SU-DHL-6 (cell line): ENCODE data around the gene PRKN.

Experiments used
- H2AFZ ChIP-seq: fragments of 200-600 bp; sonication (generic); 2 replicates; pipeline ENCODE4 v1.6.1; 2014; ENCODE audit warnings: low read depth, mild to moderate bottlenecking, moderate library complexity, mixed read lengths, antibody characterized with exemption, low read length; ENCODE audit not compliant: severe bottlenecking
- H3F3A ChIP-seq: fragments of 200-600 bp; shearing (Covaris generic); 2 replicates; pipeline ENCODE4 v1.6.0; 2016; ENCODE audit warnings: antibody characterized with exemption, mild to moderate bottlenecking; ENCODE audit not compliant: insufficient read depth
- H3K27ac ChIP-seq: fragments of 200-600 bp; sonication (generic); 2 replicates; pipeline ENCODE4 v1.5.1; 2016; ENCODE audit warnings: low read depth, mild to moderate bottlenecking, low read length, moderate library complexity, mixed read lengths
- H3K27me3 ChIP-seq: fragments of 200-600 bp; sonication (generic), shearing (Covaris generic); 2 replicates; pipeline ENCODE4 v1.6.0; 2014; ENCODE audit warnings: mild to moderate bottlenecking, low read length
- H3K36me3 ChIP-seq: fragments of 200-600 bp; sonication (generic); 2 replicates; pipeline ENCODE4 v1.6.1; 2014; ENCODE audit warnings: mild to moderate bottlenecking, low read length, mixed read lengths
- H3K4me2 ChIP-seq: fragments of 300-600, 200-600 bp; shearing (Covaris generic), sonication (generic); 2 replicates; pipeline ENCODE4 v1.6.0; 2014; ENCODE audit warnings: low read length, low read depth, mild to moderate bottlenecking; ENCODE audit not compliant: poor library complexity, severe bottlenecking
- H3K4me3 ChIP-seq: fragments of 200-600 bp; sonication (generic); 2 replicates; pipeline ENCODE4 v1.5.1; 2014; ENCODE audit warnings: antibody characterized with exemption, low read length, mild to moderate bottlenecking, mixed read lengths; ENCODE audit not compliant: insufficient read depth, poor library complexity, severe bottlenecking
- H3K79me2 ChIP-seq: fragments of 200-600 bp; sonication (generic); 2 replicates; pipeline ENCODE4 v1.6.1; 2014; ENCODE audit warnings: mild to moderate bottlenecking, low read length, moderate library complexity; ENCODE audit not compliant: insufficient read depth
- H3K9ac ChIP-seq: fragments of 200-600 bp; sonication (generic); 2 replicates; pipeline ENCODE4 v1.7.0; 2014; ENCODE audit warnings: mild to moderate bottlenecking, low read length
- H3K9me2 ChIP-seq: fragments of 200-600 bp; sonication (generic); replicated peaks from 2 replicates; pipeline ENCODE4 v1.6.1; 2014; ENCODE audit warnings: low read length; ENCODE audit not compliant: insufficient read depth
- H3K9me3 ChIP-seq: fragments of 200-600 bp; sonication (generic); 2 replicates; pipeline ENCODE4 v1.6.1; 2014; ENCODE audit warnings: low read length, mixed read lengths; ENCODE audit not compliant: insufficient read depth
- H4K20me1 ChIP-seq: fragments of 200-600 bp; sonication (generic); 2 replicates; pipeline ENCODE4 v1.6.1; 2014; ENCODE audit warnings: low read depth, mild to moderate bottlenecking, antibody characterized with exemption, low read length, moderate library complexity, mixed read lengths
- EZH2phosphoT487 ChIP-seq: fragments of 200-600 bp; sonication (generic), shearing (Covaris generic); conservative IDR thresholded peaks from 2 replicates; pipeline ENCODE4 v1.6.1; 2018; ENCODE audit warnings: mild to moderate bottlenecking, antibody characterized with exemption, low read length, moderate library complexity, mixed read lengths
- TF ChIP-seq, protein P1 (sequence below): fragments of 200-600 bp; sonication (generic); IDR thresholded peaks from one replicate; pipeline ENCODE4 v1.5.1; 2017; ENCODE audit warnings: antibody characterized with exemption, mild to moderate bottlenecking, low read length, moderate library complexity; ENCODE audit not compliant: insufficient read depth, poor library complexity, severe bottlenecking

The PRKN gene

DNA sequence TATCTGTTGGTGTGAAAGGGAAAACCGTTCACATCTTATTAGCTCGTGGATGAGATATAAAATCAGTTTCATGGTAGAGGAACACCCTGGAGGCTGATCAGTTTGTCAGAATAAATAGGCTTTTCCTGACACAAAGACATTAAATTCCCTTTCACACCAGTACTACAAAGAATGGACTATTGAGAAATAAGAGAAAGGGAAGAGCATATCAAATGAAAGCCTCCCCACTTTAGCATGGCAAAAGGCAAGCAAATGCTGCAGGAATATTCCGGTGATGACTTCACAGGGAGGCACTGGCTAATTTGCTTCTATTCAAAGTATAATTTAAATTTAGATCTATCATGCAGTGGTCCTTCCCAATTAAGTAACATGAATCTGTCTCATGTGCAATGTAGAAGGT lies 1337.8 kb downstream of the PRKN start:
- no peak overlapping the region for H3K9ac ChIP-seq
- no peak for TF ChIP-seq EZH2phosphoT487
- TF ChIP-seq, protein P1, sequence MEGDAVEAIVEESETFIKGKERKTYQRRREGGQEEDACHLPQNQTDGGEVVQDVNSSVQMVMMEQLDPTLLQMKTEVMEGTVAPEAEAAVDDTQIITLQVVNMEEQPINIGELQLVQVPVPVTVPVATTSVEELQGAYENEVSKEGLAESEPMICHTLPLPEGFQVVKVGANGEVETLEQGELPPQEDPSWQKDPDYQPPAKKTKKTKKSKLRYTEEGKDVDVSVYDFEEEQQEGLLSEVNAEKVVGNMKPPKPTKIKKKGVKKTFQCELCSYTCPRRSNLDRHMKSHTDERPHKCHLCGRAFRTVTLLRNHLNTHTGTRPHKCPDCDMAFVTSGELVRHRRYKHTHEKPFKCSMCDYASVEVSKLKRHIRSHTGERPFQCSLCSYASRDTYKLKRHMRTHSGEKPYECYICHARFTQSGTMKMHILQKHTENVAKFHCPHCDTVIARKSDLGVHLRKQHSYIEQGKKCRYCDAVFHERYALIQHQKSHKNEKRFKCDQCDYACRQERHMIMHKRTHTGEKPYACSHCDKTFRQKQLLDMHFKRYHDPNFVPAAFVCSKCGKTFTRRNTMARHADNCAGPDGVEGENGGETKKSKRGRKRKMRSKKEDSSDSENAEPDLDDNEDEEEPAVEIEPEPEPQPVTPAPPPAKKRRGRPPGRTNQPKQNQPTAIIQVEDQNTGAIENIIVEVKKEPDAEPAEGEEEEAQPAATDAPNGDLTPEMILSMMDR = no peak
- H3K36me3 ChIP-seq = no peaks in the 10 kb centered on the region
- H3K27me3 ChIP-seq = no peaks in the 10 kb centered on the region
- H3K9me3 ChIP-seq = no peaks in the 10 kb centered on the region
- no peaks in the 10 kb centered on the region for H3K9me2 ChIP-seq
- H3K79me2 ChIP-seq = no peaks in the 10 kb centered on the region
- H3F3A ChIP-seq = no peaks in the 10 kb centered on the region
- no peak overlapping the region for H3K4me2 ChIP-seq
- no peak overlapping the region for H3K4me3 ChIP-seq
- no peak overlapping the region for H3K27ac ChIP-seq
- no peak overlapping the region for H2AFZ ChIP-seq
- H4K20me1 ChIP-seq = no peaks in the 10 kb centered on the region

DNA sequence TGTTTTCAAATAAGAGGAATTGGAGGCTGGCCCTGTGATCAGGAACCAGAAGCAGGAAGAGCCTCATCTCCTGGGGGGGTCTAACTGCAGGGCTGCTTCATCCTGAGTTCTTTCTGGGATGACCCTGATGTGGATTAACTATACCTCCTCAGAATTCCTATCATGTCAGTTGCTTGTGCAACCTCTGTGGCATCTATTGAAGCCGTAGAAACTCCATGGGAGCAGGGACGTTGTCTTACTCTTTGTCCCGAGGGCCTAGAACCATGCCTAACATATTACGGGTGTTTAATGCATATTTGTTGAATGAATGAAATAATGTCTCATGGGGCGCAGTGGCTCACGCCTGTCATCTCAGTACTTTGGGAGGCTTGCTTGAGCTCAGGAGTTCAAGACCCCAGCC lies 1343.6 kb downstream of the PRKN start:
- Histone ChIP-seq H3K27me3 (no peaks in the 10 kb centered on the region), H2AFZ (no peak overlapping the region), H4K20me1 (no peaks in the 10 kb centered on the region), H3K9ac (no peak overlapping the region), H3K4me3 (no peak overlapping the region), H3K36me3 (no peaks in the 10 kb centered on the region), H3K27ac (no peak overlapping the region), H3K9me2 (no peaks in the 10 kb centered on the region), H3K4me2 (no peak overlapping the region), H3K9me3 (no peaks in the 10 kb centered on the region), H3F3A (no peaks in the 10 kb centered on the region), H3K79me2 (no peaks in the 10 kb centered on the region)
- TF ChIP-seq, protein P1 = no peak
- TF ChIP-seq EZH2phosphoT487 = no peak

DNA sequence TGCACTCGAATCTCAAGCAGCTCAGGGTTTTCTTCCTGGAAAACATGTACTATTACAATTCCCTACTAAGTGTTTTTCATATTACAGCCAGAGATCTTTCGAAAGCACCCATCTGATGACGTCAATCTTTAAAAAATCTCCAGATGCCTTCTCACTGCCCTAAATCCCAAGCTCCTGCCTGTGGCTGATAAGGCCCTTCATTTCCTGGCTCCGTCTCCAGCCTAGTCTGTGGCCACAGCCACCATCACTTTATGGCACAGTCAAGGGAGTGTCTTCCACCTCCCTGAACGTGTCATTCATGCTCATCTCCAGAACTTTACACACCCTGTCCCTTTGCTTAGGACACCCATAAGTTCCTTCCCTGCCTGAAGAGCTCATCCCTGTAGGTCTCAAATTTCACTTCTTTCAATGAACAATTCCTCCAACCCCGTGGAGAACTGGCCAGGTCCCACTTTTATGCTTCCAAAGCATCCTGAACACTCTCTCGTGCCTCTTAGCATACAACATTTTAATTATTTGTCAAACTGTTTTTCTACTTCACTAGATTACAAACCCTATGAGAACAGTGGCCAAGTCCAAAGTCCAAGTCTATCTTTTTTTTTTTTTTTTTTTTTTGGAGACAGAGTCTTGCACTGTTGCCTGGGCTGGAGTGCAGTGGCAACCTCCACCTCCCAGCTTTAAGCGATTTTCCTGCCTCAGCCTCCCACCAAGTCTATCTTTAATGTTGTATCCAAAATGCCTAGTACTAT lies 1347.6 kb downstream of the PRKN start:
- Histone ChIP-seq H3K79me2 (no peaks in the 10 kb centered on the region), H3K9ac (no peak overlapping the region), H3K4me2 (no peak overlapping the region), H3K36me3 (no peaks in the 10 kb centered on the region), H3K27me3 (no peaks in the 10 kb centered on the region), H3K27ac (no peak overlapping the region), H3K9me3 (no peaks in the 10 kb centered on the region), H3K9me2 (no peaks in the 10 kb centered on the region), H2AFZ (no peak overlapping the region), H3K4me3 (no peak overlapping the region), H4K20me1 (no peaks in the 10 kb centered on the region), H3F3A (no peaks in the 10 kb centered on the region)
- TF ChIP-seq EZH2phosphoT487 = no peak
- TF ChIP-seq, protein P1 = no peak
